Mesenteric fat pad (tissue), 1 donor: ENCODE measurements around the gene GPATCH8. TPM values are rescaled to one million over a fixed set of nuclear protein-coding genes. Genes with fewer than 3 reads are reported as not detected.
"Not testable (repeated sequence)": the region's sequence is repeated elsewhere in the genome, so short reads cannot be mapped to it uniquely, and the experiment has no call there.

Source experiments
- DNase-seq: peaks from one replicate; pipeline ENCODE4 v3.0.0-alpha.2; 2020; ENCODE audit warnings: low spot score
- total RNA-seq: library from RNA; stranded (reverse); fragmentation: NEBNext Ultra II Directional; extraction: Animal tissue kit (Norgen Biotek cat#: 25700); gene quantifications from one replicate; pipeline ENCODE4 v1.2.1, GENCODE V29; 2021
- donor health status: DM: yes; HTN: yes; CAD: no.

The GPATCH8 gene
- total RNA-seq, 1 donor from 2014 or later, result 38.1 TPM

- no peak for DNase-seq
Observed at GRCh38 chr17:44527954-44528353, 24.7 kb upstream of the GPATCH8 start.

DNA sequence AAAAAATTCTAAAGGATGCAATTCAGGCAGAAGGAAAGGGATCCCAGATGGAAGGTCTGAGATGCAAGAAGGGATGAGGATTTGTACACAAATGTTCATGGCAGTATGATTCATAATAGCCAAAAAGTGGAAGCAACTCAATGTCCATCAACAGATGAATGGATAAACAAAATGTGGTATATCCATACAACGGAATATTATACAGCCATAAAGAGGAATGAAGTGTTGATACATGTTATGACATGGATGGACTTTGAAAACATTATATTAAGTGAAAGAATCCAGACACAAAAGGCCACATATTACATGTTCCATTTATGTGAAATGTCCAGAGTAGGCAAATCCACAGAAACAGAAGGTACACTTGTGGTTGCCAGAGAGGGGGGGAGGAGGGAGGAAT is 23.9 kb upstream of the GPATCH8 start:
- no peak for DNase-seq

GRCh38 chr17:44523672-44523972 is 20.4 kb upstream of the GPATCH8 start:
- no peak for DNase-seq

DNA sequence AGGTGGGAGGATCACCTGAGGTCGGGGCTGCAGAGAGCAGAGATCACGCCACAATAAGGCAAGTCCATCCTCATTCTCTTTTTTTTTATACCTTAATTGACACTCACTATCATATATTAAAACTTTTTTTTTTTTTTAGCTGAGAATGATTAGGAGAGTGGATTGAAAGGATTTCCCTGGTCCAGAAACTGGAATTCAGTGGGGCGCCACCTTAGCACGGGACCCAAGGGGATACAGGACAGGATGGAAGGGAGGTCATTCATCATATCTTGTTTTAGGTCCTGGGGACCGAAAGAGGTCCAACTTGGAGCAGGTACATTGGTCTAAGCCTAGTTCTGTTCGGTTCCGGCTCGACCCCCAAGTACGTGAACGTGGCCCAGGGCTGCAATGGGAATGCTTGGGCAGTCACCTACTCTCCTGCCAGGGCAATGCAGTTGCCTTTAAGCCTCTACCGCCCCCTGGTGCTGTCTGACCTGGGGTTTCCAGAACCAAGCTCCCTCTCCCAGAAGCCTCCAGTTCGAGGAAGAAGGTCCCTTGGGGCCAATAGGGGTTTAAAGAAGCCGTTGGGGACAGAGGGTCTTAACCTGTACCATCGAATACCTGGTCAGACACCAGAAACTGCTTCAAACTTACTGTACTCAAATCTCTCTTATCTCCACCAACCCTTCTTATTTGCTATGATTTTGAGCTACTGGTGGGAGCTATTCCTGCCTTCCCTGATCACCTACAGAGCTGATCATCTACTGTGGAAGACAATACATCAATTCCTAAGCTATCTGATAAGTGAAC is 19.9 kb upstream of the GPATCH8 start:
- DNase-seq, result peak; percentile 88

GRCh38 chr17:44518032-44518431 is 14.8 kb upstream of the GPATCH8 start:
- DNase-seq, result peak; percentile 35

- not testable (repeated sequence) for DNase-seq
Observed at GRCh38 chr17:44511241-44512134, 8.3 kb upstream of the GPATCH8 start.

DNA sequence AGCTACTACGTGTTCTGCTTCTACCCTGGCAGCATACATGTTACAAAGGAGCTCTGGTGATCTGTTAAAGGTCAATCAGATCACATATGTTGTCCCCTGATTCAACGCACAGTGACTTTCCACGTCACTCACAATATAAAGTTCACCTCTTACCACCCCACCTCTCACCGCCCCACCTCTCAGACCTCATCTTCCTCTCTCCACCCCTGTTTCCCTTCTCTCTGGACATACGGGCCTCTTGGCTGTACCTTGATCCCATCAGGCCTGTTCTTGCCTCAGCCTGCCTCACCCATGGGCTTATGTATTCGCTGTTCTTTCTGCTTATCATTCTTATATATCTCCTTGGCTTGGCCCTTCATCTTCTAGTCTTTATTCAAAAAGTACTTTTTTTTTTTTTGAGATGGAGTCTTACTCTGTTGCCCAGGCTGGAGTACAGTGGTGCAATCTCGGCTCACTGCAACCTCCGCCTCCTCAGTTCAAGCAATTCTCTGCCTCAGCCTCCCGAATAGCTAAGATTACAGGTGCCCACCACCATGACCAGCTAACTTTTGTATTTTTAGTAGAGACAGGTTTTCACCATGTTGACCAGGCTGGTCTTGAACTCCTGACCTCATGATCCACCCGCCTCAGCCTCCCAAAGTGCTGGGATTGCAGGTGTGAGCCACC is 3.9 kb upstream of the GPATCH8 start:
- not testable (repeated sequence) for DNase-seq

DNA sequence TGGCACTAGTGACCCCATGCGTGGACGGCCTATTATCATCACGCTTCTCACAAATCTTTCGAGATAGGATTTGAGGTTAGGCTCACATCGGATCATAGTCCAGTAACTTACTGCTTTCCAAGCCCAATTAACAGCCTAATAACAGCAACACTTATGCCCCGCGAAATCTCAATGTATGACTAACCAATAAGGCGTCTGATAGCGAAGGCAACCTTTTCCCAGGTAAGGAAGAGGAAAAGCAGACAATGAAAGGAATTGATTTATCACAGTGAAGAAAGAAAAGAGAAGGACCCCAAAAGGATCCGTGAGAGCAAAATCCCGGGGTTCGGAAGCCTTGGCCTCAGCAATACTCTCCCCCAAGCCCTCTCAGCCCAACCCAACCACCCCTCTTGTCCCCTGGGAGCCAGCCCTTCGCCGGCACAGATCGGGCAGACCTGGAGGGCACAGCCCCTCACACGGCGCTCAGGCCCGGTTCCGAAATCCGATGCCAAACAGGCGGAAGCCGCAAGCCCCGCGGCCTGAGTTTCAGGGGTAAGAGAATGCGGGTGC is 534 bp downstream of the GPATCH8 start:
- DNase-seq, result no peak

DNA sequence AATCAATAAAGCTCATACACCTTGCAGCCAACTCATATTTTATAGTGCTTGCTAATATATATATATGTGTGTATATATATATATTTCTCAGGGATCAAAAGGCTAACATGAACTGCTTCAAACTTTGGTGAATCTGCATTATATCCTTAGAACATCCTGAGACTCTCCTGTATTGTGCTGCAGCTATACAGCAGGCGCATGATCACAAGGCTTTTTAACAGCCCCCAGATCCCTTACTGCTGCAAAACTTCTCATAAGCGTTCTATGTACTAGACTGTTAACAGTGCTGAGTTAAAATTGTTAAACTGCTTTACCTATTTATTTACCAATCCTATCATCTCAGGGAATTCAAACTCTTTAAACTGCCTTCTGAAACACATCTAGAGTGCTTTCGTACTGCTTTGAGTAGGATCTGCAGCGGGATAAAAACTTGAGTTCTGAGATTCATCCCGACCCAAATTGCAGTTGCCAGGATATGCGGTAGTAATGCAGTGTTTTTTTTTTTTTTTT is 1.3 kb downstream of the GPATCH8 start:
- DNase-seq, result no peak

GRCh38 chr17:44499722-44500121 is 3.5 kb downstream of the GPATCH8 start:
- DNase-seq, result no peak

DNA sequence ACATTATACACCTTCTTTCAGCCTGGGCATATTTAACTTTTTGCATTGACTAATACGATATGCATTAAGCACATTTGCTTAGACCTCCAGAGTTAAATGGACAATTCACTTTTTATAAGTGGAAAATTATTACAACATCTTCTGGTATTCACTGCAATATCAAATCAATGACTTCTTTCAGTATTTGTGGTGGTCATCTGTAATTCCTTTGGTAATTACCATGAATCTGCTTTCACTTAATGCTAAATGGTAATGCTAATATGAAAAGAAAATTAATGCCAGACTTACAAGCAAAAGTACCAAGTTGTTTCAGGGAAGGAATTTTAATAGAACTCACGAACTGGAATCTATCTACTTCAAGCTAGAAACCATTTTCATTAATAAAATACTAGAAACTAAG is 6.4 kb downstream of the GPATCH8 start:
- DNase-seq, result no peak

GRCh38 chr17:44493339-44493738 is 9.9 kb downstream of the GPATCH8 start:
- no peak for DNase-seq

DNA sequence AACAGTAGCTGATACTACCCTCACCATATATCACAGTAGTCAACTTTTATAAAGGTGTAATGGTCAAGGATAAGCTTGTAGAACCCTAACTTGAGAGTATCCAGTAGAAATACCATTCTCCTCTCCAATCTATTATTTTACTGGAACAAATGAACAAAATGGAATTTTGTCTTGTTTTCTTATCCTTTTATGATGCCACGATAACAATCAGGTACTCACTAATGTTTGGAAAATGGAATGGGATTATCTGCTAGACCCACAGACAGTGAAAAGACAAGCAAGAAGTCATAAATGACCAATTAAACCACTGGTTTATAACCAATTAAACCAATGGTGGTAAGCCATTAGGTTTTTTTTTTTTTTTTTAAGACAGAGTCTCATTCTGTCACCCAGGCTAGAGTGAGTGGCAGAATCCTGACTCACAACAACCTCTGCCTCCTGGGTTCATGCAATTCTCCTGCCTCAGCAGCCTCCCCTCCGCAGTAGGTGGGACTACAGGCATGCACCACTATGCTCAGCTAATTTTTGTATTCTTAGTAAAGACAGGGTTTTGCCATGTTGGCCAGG is 10.4 kb downstream of the GPATCH8 start:
- no peak for DNase-seq

DNA sequence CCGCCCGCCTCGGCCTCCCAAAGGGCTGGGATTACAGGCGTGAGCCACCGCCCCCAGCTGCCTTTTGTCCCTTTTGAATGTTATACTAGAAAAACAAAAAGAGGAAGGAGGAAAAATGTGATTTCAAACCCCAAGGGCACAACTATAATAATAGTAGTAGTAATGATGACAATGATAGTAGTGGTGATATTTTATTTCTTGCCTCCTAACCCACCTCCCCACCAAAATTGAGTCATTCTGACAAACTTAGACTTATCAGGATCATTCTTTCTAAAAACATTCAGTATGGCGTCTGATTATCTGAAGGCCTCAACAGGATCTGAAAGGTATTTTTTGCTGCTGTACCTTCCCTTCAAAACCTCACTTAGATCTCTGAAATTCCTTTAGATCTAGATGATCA is 13.6 kb downstream of the GPATCH8 start:
- no peak for DNase-seq

DNA sequence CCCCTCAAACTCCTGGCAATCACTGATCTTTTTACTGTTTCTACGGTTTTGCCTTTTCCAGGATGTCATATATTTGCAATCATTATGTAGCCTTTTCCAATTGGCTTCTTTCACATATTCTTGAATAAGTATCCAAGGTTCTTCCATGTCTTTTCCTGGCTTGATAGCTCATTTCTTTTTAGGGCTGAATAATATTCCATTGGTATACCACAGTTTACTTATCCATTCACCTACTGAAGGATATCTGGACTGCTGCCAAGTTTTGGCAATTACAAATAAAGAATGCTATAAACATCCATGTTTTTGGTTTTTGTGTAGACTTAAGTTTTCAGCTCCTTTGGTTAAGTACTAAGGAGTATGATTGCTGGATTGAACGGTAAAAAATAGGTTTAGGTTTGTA is 16.0 kb downstream of the GPATCH8 start:
- no peak for DNase-seq

DNA sequence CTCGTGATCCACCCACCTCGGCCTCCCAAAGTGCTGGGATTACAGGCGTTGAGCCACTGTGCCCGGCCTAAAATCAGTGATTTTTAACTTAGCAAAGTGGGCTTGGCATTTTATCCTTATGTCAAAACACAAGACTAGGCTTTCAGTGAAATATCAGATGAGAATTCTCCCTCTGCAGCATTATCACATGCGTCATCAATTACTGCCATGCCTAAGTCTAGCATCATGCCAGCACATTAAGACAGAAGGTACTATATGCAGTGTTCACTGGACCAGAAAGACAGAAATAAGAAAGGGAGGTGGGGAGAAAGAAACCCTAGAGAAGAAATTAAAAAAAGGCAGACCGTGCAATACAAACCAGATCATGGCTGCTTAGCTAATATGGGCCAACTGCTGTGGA is 29.8 kb downstream of the GPATCH8 start:
- no peak for DNase-seq

GRCh38 chr17:44469676-44470075 is 33.5 kb downstream of the GPATCH8 start:
- DNase-seq, result no peak

DNA sequence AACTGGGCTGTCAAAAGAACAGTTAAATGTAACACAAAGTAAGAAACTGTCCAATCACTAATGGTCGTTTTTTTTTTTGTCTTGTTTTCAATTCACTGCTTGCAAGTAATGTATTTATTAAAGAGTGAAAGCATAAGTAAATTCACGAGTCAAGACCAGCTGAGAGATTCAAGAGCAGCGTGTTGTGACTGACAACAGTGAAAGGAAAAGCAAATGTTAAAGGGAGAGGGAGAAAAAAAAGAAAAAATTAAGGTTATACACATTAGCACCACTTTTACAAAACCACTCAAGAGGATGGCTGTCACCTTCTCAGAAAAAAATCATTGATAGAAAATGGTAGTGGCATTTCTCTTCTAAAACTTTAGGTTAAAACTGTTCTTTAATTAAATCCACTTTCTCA is 36.1 kb downstream of the GPATCH8 start:
- DNase-seq, result no peak

- no peak for DNase-seq
Observed at GRCh38 chr17:44466339-44466738, 36.9 kb downstream of the GPATCH8 start.

- DNase-seq, result no peak
Observed at GRCh38 chr17:44465897-44466296, 37.3 kb downstream of the GPATCH8 start.

DNA sequence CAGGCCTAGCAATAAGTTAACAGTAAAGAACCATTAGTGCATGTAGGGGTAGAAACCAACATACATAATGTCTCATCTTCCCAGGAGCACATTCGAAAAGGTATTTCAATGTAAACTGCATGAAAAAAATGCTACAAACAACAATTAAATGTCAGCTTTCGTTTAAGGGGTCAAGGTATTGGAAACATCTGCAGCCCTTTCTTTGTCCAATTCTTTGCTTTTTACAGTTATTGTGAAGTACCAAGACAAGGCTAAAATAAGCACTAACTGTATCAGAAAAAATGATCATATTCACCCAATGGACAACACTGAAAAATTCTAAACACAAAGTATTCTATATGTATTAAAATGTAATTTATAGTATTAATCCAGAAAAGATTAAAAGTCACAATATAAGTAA is 37.9 kb downstream of the GPATCH8 start:
- DNase-seq, result no peak
